Neural crest cell (in vitro differentiated cells): ENCODE measurements around the gene HSBP1L1. TPM values are rescaled to one million over a fixed set of nuclear protein-coding genes. Genes with fewer than 3 reads are reported as not detected.
"Not testable (repeated sequence)": the region's sequence is repeated elsewhere in the genome, so short reads cannot be mapped to it uniquely, and the experiment has no call there.

Source experiments
- DNase-seq: peaks from one replicate; pipeline ENCODE4 v3.0.0; 2021; ENCODE audit warnings: low read depth, mixed read lengths, low spot score
- H3K27ac Mint-ChIP-seq: one replicate; pipeline ENCODE4 v1.8.0; 2021; ENCODE audit warnings: mild to moderate bottlenecking, mixed read lengths; ENCODE audit not compliant: unreplicated experiment
- H3K27me3 Mint-ChIP-seq: 2 replicates; pipeline ENCODE4 v1.8.0; 2021; ENCODE audit warnings: low read depth, mild to moderate bottlenecking, mixed read lengths
- H3K36me3 Mint-ChIP-seq: 2 replicates; pipeline ENCODE4 v1.8.0; 2021; ENCODE audit warnings: low read depth, mild to moderate bottlenecking, mixed read lengths
- H3K4me1 Mint-ChIP-seq: 2 replicates; pipeline ENCODE4 v1.8.0; 2021; ENCODE audit warnings: mixed read lengths
- H3K4me3 Mint-ChIP-seq: one replicate; pipeline ENCODE4 v1.8.0; 2021; ENCODE audit warnings: mild to moderate bottlenecking, mixed read lengths
- H3K9me3 Mint-ChIP-seq: 2 replicates; pipeline ENCODE4 v1.8.0; 2021; ENCODE audit warnings: mixed read lengths
- total RNA-seq: library from RNA; stranded (reverse); gene quantifications from 2 replicates; pipeline ENCODE4 v1.2.1, GENCODE V29; 2021
- TF ChIP-seq, protein P1 (sequence below): fragments of 200-600 bp; sonication (generic); conservative IDR thresholded peaks from 2 replicates; pipeline ENCODE4 v1.5.0; 2021; ENCODE audit warnings: antibody characterized with exemption, mild to moderate bottlenecking

Gene HSBP1L1
- total RNA-seq, 1 donor from 2014 or later = 0.58 TPM

DNA sequence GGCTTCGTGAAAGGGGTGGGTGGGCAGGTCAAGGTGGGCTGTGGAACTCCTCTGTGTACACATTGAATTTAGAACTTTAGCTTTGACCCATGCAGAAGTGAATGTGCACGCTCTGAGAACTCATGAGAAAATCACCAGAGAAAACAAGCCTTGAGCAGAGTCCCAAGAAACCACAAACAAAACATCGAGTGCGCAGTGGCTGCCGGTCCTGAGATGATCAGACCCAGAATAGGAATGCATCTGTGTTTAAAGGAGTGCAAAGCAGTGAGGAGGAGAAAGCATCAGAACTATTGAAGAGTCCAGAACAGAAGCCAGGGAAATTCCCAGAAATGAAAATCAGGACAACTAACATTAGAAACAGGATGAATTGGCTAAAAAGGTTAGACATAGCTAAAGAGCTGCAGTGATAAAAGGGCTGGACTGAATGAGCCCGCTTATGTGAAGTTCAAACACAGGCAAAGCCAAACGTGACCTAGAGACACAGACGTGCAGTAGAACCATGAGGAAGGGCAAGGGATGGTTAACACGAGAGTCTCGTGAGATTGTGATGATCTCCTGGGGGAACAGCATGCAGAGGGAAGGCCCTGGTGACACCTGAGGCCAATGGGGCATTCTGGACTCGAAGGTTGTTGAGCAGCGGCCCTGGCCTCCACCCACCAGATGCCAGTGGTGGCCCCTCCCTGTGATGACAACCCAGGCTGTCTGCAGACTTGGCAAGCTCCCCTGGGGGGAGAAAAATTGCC is 40.3 kb downstream of the HSBP1L1 start:
- TF ChIP-seq, protein P1, sequence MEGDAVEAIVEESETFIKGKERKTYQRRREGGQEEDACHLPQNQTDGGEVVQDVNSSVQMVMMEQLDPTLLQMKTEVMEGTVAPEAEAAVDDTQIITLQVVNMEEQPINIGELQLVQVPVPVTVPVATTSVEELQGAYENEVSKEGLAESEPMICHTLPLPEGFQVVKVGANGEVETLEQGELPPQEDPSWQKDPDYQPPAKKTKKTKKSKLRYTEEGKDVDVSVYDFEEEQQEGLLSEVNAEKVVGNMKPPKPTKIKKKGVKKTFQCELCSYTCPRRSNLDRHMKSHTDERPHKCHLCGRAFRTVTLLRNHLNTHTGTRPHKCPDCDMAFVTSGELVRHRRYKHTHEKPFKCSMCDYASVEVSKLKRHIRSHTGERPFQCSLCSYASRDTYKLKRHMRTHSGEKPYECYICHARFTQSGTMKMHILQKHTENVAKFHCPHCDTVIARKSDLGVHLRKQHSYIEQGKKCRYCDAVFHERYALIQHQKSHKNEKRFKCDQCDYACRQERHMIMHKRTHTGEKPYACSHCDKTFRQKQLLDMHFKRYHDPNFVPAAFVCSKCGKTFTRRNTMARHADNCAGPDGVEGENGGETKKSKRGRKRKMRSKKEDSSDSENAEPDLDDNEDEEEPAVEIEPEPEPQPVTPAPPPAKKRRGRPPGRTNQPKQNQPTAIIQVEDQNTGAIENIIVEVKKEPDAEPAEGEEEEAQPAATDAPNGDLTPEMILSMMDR = no peak
- no peak for DNase-seq
- H3K4me3 Mint-ChIP-seq = no peak overlapping the region
- H3K36me3 Mint-ChIP-seq = peaks cover 23% of the 10 kb centered on the region
- H3K27me3 Mint-ChIP-seq = no peaks in the 10 kb centered on the region
- no peak overlapping the region for H3K27ac Mint-ChIP-seq
- no peaks in the 10 kb centered on the region for H3K4me1 Mint-ChIP-seq
- peaks cover 13% of the 10 kb centered on the region for H3K9me3 Mint-ChIP-seq

DNA sequence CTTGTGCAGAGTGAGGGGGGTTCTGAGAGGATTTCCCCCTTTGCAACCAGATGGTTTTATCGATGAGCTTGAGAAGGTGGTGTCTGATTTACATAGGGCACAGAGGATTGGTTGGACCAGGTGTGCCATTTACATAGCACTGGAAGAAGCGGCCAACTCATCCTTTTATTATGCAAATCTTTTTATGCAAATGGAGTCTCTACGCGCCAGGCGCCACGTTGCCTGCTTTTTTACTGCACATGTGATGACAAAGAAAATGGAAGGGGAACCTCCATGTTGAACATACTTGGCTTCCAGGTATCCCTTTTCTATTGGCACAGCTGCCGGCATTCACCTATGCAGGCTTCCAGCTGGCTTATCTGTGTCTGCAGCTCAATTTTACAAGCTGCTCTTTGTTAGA is 42.3 kb downstream of the HSBP1L1 start:
- H3K9me3 Mint-ChIP-seq = peaks cover 11% of the 10 kb centered on the region

DNA sequence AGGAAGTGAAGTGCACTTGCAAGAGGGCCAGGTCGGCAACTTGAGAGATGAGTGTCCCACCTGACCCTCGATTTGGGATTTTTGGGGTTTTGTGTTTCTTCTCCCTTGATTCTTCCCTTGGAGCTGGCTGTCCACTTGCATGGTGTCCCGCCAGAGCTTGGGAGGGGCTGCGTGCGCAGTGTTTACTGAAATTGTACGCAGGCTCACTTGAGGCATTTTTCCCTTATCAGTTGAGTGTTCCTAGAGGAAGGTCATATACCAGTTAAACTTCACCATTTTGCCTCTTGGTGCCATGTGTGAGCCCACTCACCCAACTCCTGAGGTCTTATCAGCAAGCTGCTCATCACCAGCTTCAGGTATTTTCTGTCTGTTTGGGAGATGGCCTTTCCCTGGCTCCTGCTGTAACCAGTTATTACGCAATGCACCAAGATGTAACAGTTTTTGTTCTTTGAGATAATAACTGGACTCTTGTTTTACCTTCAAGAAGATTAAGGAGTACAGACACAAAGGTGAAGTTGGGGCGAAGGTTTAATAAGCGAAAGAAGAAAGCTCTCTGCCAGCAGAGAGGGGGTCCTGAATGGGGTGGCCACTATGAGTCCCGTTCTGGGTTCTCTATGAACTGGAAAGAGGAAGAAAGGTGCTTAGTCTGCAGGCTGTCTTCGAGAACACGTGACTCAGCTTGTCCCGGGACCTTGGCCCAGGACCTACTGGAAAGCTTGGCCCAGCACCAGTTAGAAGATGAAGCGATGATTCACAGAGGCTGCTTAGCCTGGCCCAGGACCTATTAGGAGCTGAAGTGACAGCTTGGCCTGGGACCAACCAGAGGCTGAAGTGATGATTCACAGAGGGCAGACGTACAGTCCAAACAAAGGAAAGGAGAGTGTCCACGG is 45.5 kb downstream of the HSBP1L1 start:
- DNase-seq = no peak
- no peaks in the 10 kb centered on the region for H3K27me3 Mint-ChIP-seq
- H3K4me1 Mint-ChIP-seq = no peaks in the 10 kb centered on the region
- H3K9me3 Mint-ChIP-seq = peaks cover 19% of the 10 kb centered on the region
- no peak overlapping the region for H3K27ac Mint-ChIP-seq
- H3K36me3 Mint-ChIP-seq = peaks cover 36% of the 10 kb centered on the region
- TF ChIP-seq, protein P1 = no peak
- no peak overlapping the region for H3K4me3 Mint-ChIP-seq

More for the DNA sequence above, 42.3 kb downstream of the HSBP1L1 start:
- H3K36me3 Mint-ChIP-seq = peaks cover 25% of the 10 kb centered on the region
- H3K27me3 Mint-ChIP-seq = no peaks in the 10 kb centered on the region
- DNase-seq = no peak
- H3K4me1 Mint-ChIP-seq = no peaks in the 10 kb centered on the region
- TF ChIP-seq, protein P1 = no peak
- no peak overlapping the region for H3K4me3 Mint-ChIP-seq
- H3K27ac Mint-ChIP-seq = peak overlapping the region; percentile 71

DNA sequence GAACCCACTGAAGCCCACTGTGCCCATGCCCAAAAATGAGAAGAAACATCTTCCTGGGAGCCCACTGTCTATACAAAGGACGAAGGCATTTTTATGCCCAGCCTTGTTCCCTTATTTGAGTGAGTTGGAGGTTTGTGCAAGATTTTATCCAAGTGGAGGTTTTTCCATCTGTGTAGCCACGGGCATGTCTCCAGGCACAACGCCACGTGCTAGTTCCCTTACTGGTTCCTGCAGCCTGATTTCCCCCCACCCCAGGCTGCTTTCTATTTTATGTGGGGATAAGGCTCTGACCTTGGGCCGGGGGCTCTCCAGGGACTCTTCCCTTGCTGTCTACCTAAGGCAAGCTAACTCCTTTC is 46.1 kb downstream of the HSBP1L1 start:
- Mint-ChIP-seq H3K4me1 (no peaks in the 10 kb centered on the region), H3K9me3 (peaks cover 19% of the 10 kb centered on the region), H3K27ac (no peak overlapping the region), H3K4me3 (no peak overlapping the region), H3K27me3 (no peaks in the 10 kb centered on the region), H3K36me3 (peaks cover 36% of the 10 kb centered on the region)
- no peak for DNase-seq
- TF ChIP-seq, protein P1 = no peak

DNA sequence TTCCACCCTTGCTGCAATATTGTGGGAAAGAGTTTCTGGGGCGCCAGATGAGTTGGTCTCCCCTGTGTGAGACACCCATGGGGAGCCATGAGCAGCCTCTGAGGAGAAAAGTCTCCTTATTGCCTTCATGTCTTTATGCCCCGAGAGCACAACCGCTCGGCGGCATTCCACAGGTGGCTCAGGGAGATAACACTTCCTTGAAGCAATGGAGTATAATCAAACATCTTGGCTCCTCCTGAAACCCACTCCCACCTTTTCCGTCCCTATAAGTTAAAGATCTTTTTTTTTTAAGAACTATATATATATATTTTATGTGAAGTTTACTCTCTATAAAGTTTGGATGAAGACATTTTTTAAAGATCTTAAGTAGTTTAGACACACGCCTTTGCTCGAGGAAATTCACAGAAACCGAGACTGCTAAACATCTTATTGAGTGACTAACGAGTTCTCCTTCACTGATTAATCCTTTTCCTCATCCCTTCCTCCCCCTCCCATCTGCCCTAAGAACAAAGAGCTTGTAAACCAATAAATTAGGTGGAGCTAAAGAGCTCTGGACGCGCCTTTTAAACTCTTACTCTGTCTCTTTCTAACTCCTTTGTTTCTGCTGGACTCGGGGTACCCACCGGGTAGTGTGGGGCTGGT is 47.2 kb downstream of the HSBP1L1 start:
- DNase-seq, H3K27me3 Mint-ChIP-seq, H3K4me3 Mint-ChIP-seq, H3K4me1 Mint-ChIP-seq, H3K27ac Mint-ChIP-seq: not testable (repeated sequence)
- Mint-ChIP-seq H3K36me3 (peaks cover 36% of the 10 kb centered on the region), H3K9me3 (peaks cover 16% of the 10 kb centered on the region)
